GM12891 (cell line): Measurements from ENCODE around the gene PON2. TPM values are rescaled to one million over a fixed set of nuclear protein-coding genes. Genes with fewer than 3 reads are reported as not detected.

Source experiments
- DNase-seq: peaks from one replicate; pipeline ENCODE4 v3.0.0; 2011; ENCODE audit warnings: low spot score; ENCODE audit not compliant: insufficient read length
- FAIRE-seq: peaks from 2 replicates; lab custom pipeline; 2011; peaks lifted over from hg19 to GRCh38; lab: Jason Lieb, UNC
- PAX5 ChIP-seq: IDR thresholded peaks from 2 replicates; pipeline ENCODE4 v1.6.1; 2011; ENCODE audit warnings: low read length, moderate library complexity, mild to moderate bottlenecking; ENCODE audit not compliant: insufficient read depth, severe bottlenecking
- POLR2A ChIP-seq: IDR thresholded peaks from 2 replicates; pipeline ENCODE4 v1.6.1; 2011; ENCODE audit warnings: low read depth, low read length, control low read depth
- POLR2AphosphoS5 ChIP-seq: IDR thresholded peaks from 2 replicates; pipeline ENCODE4 v1.6.1; 2011; ENCODE audit warnings: low read depth, low read length, control low read depth
- POU2F2 ChIP-seq: IDR thresholded peaks from 2 replicates; pipeline ENCODE4 v1.6.1; 2011; ENCODE audit warnings: low read depth, mild to moderate bottlenecking, control low read depth, low read length, moderate library complexity
- SPI1 ChIP-seq: IDR thresholded peaks from 2 replicates; pipeline ENCODE4 v1.6.1; 2011; ENCODE audit warnings: low read depth, low read length, control low read depth
- TAF1 ChIP-seq: IDR thresholded peaks from 2 replicates; pipeline ENCODE4 v1.6.1; 2011; ENCODE audit warnings: low read depth, low read length, control low read depth
- polyA plus RNA-seq: library from polyadenylated mRNA; unstranded; fragments of >200 nt; gene quantifications from one replicate; pipeline ENCODE4 v1.2.1, GENCODE V29; 2012; ENCODE audit warnings: low read depth, missing spikeins, inconsistent platforms; ENCODE audit not compliant: missing spikeins

PON2 gene
- polyA plus RNA-seq = 10.5 TPM

- peak; percentile 87 for FAIRE-seq
- peak; percentile 57 for DNase-seq
- peak; percentile 90 for TF ChIP-seq SPI1
- TF ChIP-seq PAX5 = no peak
These were observed at the start of gene PON2 for GRCh38 chr7:95434557-95435421. Gene PON2 (minus strand): TSS chr7:95435028. CDS start chr7:95434951, 77 bp downstream.

- no peak for TF ChIP-seq PAX5
- TF ChIP-seq POLR2A = no peak
- no peak for TF ChIP-seq POU2F2
- TF ChIP-seq POLR2AphosphoS5 = no peak
- no peak for TF ChIP-seq TAF1
- TF ChIP-seq SPI1 = no peak
- FAIRE-seq = no peak
These were observed 47.6 kb upstream of the PON2 start for GRCh38 chr7:95482424-95482823.

GRCh38 chr7:95481271-95482165 lies 46.7 kb upstream of the PON2 start:
- DNase-seq (no peak), FAIRE-seq (no peak)
- TF ChIP-seq PAX5 = no peak

More at GRCh38 chr7:95482424-95482823, 47.6 kb upstream of the PON2 start:
- no peak for DNase-seq

GRCh38 chr7:95479992-95480624 lies 45.3 kb upstream of the PON2 start:
- FAIRE-seq = no peak
- DNase-seq = no peak

GRCh38 chr7:95478272-95479037 lies 43.6 kb upstream of the PON2 start:
- no peak for TF ChIP-seq POU2F2
- TF ChIP-seq POLR2AphosphoS5 = no peak
- TF ChIP-seq POLR2A = no peak
- no peak for TF ChIP-seq SPI1
- no peak for TF ChIP-seq PAX5
- TF ChIP-seq TAF1 = no peak
- DNase-seq (no peak), FAIRE-seq (no peak)

More at GRCh38 chr7:95479992-95480624, 45.3 kb upstream of the PON2 start:
- TF ChIP-seq SPI1 = peak; percentile 80
- TF ChIP-seq POU2F2 = no peak

GRCh38 chr7:95476904-95477594 lies 42.2 kb upstream of the PON2 start:
- DNase-seq (no peak), FAIRE-seq (peak; percentile 76)
- TF ChIP-seq POLR2AphosphoS5 (no peak), POLR2A (no peak), POU2F2 (no peak), TAF1 (no peak), PAX5 (no peak), SPI1 (no peak)

GRCh38 chr7:95476072-95476847 lies 41.4 kb upstream of the PON2 start:
- DNase-seq = no peak
- TF ChIP-seq POU2F2 (no peak), POLR2AphosphoS5 (no peak), TAF1 (no peak), POLR2A (no peak), PAX5 (no peak), SPI1 (no peak)
- FAIRE-seq = no peak

- no peak for FAIRE-seq
- TF ChIP-seq POLR2AphosphoS5 = no peak
- no peak for TF ChIP-seq SPI1
- no peak for TF ChIP-seq POU2F2
- TF ChIP-seq POLR2A = no peak
- TF ChIP-seq PAX5 = no peak
- TF ChIP-seq TAF1 = no peak
- no peak for DNase-seq
These were observed 38.6 kb upstream of the PON2 start for GRCh38 chr7:95473276-95473985.
